Stimulated activated CD8-positive, alpha-beta memory T cell treated with anti-CD3 and anti-CD28 coated beads, Interleukin-4, amount 100 ng/mL, for 4 hours (primary cell): ENCODE results near the gene ACAT2.
"Not testable (repeated sequence)": the region's sequence is repeated elsewhere in the genome, so short reads cannot be mapped to it uniquely, and the experiment has no call there.

Source experiments
- DNase-seq, 2 donors: peaks; one replicate each; pipeline ENCODE4 v3.0.0-alpha.2; 2020; ENCODE audit warnings: low read depth in 2 of 2, low spot score in 1 of 2

ACAT2 gene

GRCh38 chr6:159761873-159762680 lies at the start of gene ACAT2:
ACAT2 (plus strand) TSS chr6:159762045; CDS start chr6:159762088, 43 bp downstream.
- peak; percentile 78 to 86 for DNase-seq

GRCh38 chr6:159712389-159712788 lies 49.5 kb upstream of the ACAT2 start:
- DNase-seq = not testable (repeated sequence)

GRCh38 chr6:159713984-159714383 lies 47.9 kb upstream of the ACAT2 start:
- DNase-seq = no peak

GRCh38 chr6:159714404-159714803 lies 47.4 kb upstream of the ACAT2 start:
- DNase-seq = no peak

- DNase-seq = no peak
Measured at GRCh38 chr6:159715166-159715565, 46.7 kb upstream of the ACAT2 start.

- DNase-seq = no peak
Measured at GRCh38 chr6:159715605-159716004, 46.2 kb upstream of the ACAT2 start.

GRCh38 chr6:159716247-159717096 lies 45.4 kb upstream of the ACAT2 start:
- no peak for DNase-seq

- DNase-seq = no peak
Measured at GRCh38 chr6:159718634-159719033, 43.2 kb upstream of the ACAT2 start.

- no peak for DNase-seq
Measured at GRCh38 chr6:159719287-159719686, 42.6 kb upstream of the ACAT2 start.

- no peak for DNase-seq
Measured at GRCh38 chr6:159720708-159721107, 41.1 kb upstream of the ACAT2 start.

- not testable (repeated sequence) for DNase-seq
Measured at GRCh38 chr6:159721981-159722380, 39.9 kb upstream of the ACAT2 start.

- no peak for DNase-seq
Measured at GRCh38 chr6:159722655-159723054, 39.2 kb upstream of the ACAT2 start.

- DNase-seq = no peak
Measured at GRCh38 chr6:159723259-159723658, 38.6 kb upstream of the ACAT2 start.

GRCh38 chr6:159724778-159725177 lies 37.1 kb upstream of the ACAT2 start:
- DNase-seq = no peak

- DNase-seq = not testable (repeated sequence)
Measured at GRCh38 chr6:159725208-159725607, 36.6 kb upstream of the ACAT2 start.

GRCh38 chr6:159726255-159726917 lies 35.5 kb upstream of the ACAT2 start:
- DNase-seq = no peak

GRCh38 chr6:159726918-159727716 lies 34.7 kb upstream of the ACAT2 start, which contains the start of gene WTAP:
WTAP (plus strand) TSS chr6:159727506; CDS start chr6:159736266, 8,760 bp downstream.
- DNase-seq = peak; percentile 92 to 96

- DNase-seq = no peak
Measured at GRCh38 chr6:159727717-159728445, 34.0 kb upstream of the ACAT2 start.

- DNase-seq = no peak
Measured at GRCh38 chr6:159728531-159728964, 33.3 kb upstream of the ACAT2 start.
